ENCODE measurements around the gene SH3YL1.

The SH3YL1 gene

GRCh38 chr2:209470-209869 is 54.4 kb downstream of the SH3YL1 start:
- H3K4me3 ChIP-seq (replicated peaks in 1 of 2; ENCODE audit: low read depth in 2 of 2, low read length in 2 of 2) = no peak overlapping the region
- no peak for TF ChIP-seq CTCF (IDR thresholded peaks at IDR 0.05; ENCODE audit: low read depth, low read length)
- DNase-seq (ENCODE audit: low read depth in 2 of 2) = no peak

DNA sequence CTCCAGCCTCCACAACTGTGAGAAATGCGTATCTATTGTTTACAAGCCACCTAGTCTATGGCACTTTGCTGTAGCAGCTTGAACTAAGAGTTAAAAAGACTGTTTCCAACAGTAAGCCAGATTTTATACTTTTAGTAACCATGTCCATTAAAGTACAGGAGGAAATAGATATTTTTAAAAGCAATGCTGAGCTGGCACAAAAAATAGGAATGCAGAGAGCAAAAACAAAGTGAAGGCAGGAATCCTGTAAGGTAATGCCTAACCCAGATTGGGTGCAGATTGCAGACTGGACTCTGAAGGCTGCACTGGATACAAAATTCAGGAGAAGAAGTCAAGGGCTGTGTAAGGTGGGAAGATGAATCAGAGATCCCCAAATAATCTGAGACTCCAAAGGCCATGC is 55.5 kb downstream of the SH3YL1 start:
- no peak for TF ChIP-seq CTCF (IDR thresholded peaks at IDR 0.05; ENCODE audit: low read depth, low read length)
- no peak overlapping the region for H3K4me3 ChIP-seq (replicated peaks in 1 of 2; ENCODE audit: low read depth in 2 of 2, low read length in 2 of 2)
- no peak for DNase-seq (ENCODE audit: low read depth in 2 of 2)

DNA sequence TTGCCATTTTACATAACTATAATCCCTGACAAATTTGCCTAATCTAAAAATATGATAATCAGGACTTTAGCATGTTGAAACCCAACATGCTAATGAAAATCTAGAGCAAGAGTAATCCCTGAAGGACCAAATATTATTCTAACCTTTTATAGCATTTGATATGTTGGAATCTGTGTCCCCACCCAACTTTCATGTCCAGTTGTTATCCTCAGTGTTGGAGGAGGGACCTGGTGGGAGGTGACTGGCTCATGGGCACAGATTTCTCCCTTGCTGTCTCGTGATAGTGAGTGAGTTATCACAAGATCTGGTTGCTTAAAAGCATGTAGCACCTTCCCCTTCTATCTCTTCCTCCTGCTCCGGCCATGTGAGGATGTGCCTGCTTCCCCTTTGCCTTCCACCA is 59.8 kb downstream of the SH3YL1 start:
- TF ChIP-seq CTCF (IDR thresholded peaks at IDR 0.05; ENCODE audit: low read depth, low read length) = no peak
- no peak overlapping the region for H3K4me3 ChIP-seq (replicated peaks in 1 of 2; ENCODE audit: low read depth in 2 of 2, low read length in 2 of 2)
- no peak for DNase-seq (ENCODE audit: low read depth in 2 of 2)

GRCh38 chr2:203401-203800 is 60.4 kb downstream of the SH3YL1 start:
- H3K4me3 ChIP-seq (replicated peaks in 1 of 2; ENCODE audit: low read depth in 2 of 2, low read length in 2 of 2) = no peak overlapping the region
- DNase-seq (ENCODE audit: low read depth in 2 of 2) = no peak
- no peak for TF ChIP-seq CTCF (IDR thresholded peaks at IDR 0.05; ENCODE audit: low read depth, low read length)

DNA sequence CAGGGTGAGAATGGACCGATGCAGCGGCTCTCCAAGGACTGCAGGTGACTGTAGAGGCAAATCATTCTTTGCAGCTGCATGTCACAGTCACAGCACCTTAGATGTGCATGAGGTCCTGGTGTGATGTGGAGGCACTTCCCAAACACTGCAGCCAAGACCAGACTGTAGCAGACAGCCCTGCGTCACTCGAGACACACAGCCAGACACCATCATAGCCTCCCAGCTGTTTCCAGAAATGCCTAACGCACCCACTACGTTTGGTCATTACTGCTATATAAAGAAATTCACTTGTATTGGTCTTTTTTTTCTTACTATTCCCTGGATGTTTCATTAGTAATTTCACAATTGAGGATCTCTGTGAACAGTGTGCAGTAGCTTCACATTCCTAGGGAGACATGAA is 60.9 kb downstream of the SH3YL1 start:
- H3K4me3 ChIP-seq (replicated peaks in 1 of 2; ENCODE audit: low read depth in 2 of 2, low read length in 2 of 2) = no peak overlapping the region
- TF ChIP-seq CTCF (IDR thresholded peaks at IDR 0.05; ENCODE audit: low read depth, low read length) = no peak

DNA sequence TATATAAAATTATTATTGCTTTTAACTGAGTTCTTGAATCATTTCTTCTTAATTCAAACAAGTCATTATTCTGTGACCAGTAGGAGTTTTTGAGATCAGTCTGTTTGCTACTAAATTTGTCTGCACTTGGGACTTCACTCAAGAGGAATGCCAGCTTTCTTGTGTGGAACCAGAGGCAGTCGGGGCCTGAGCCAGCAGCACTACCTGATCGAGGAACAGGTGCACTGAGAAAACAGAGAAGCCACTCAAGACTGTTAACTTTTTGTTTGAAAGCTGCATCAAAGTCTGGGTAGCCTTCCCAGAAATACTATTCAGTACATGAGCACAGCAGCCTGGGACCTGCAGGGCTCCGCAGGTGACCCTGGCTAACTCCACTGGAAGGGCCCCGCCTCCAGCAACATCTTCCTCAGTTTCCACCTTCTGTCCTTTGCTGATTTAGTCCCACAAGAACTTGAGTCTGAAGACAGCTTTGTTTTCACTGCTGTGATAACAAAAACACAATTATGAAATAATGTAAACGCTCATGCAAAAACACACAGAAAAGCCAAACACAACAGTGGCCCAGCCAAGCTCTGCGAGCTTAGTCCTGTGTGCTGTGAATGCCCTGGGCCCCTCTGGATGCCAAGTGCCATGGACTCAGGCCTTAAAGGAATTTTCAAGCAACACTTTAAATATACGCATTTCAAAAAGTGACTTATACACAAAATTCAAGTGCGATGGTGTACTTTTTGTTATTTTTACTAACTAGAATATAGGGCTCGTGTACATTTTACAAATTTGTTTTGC is 62.0 kb downstream of the SH3YL1 start:
- no peak overlapping the region for H3K4me3 ChIP-seq (replicated peaks in 1 of 2; ENCODE audit: low read depth in 2 of 2, low read length in 2 of 2)
- TF ChIP-seq CTCF (IDR thresholded peaks at IDR 0.05; ENCODE audit: low read depth, low read length) = no peak
- no peak for DNase-seq (ENCODE audit: low read depth in 2 of 2)

More for the DNA sequence above, 60.9 kb downstream of the SH3YL1 start:
- DNase-seq (ENCODE audit: low read depth in 2 of 2) = no peak

All from cardiac fibroblast (primary cell).